ENCODE measurements around the gene ZNF280C.

DNA sequence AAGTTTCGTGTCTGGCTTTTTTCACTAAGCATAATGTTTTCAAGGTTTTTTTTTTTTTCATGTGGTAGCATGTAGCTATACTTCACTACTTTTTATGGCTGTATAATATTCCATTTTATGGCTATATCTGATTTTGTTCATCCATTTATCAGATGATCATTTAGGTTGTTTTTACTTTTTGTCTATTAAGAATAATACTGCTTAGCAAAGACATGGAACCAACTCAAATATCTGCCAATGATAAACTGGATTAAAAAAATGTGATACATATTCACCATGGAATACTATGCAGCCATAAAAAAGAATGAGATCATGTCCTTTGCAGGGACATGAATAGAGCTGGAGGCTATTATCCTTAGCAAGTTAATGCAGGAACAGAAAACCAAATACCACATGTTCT is 32.7 kb upstream of the ZNF280C start:
- TF ChIP-seq, protein P1, sequence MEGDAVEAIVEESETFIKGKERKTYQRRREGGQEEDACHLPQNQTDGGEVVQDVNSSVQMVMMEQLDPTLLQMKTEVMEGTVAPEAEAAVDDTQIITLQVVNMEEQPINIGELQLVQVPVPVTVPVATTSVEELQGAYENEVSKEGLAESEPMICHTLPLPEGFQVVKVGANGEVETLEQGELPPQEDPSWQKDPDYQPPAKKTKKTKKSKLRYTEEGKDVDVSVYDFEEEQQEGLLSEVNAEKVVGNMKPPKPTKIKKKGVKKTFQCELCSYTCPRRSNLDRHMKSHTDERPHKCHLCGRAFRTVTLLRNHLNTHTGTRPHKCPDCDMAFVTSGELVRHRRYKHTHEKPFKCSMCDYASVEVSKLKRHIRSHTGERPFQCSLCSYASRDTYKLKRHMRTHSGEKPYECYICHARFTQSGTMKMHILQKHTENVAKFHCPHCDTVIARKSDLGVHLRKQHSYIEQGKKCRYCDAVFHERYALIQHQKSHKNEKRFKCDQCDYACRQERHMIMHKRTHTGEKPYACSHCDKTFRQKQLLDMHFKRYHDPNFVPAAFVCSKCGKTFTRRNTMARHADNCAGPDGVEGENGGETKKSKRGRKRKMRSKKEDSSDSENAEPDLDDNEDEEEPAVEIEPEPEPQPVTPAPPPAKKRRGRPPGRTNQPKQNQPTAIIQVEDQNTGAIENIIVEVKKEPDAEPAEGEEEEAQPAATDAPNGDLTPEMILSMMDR (IDR thresholded peaks at IDR 0.05; ENCODE audit: insufficient read depth, low read length, poor library complexity, severe bottlenecking) = no peak
- no peak for TF ChIP-seq EZH2phosphoT487 (conservative IDR thresholded peaks at IDR 0.05; ENCODE audit: low read length)
